ENCODE data around the gene AK3.

DNA sequence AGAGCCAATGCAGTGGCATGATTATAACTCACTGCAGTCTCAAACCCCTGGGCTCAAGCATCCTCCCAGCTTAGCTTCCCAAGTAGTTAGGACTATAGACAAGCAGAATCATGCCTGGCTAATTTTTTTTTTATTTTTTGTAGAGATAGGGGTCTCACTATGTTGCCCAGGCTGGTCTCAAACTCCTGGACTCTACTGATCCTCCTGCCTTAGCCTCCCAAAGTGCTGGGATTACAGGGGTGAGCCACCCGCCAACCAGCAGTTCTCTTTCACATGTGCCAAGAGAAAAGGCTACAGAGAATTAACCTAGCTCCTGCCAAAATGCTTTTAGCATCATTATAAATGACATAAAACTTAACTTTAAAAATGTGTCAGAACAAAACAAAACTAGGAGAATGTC is 8.1 kb downstream of the AK3 start:
- TF ChIP-seq TEAD4 (IDR thresholded peaks at IDR 0.05): no peak
- TF ChIP-seq NFIC (IDR thresholded peaks at IDR 0.05): no peak
- no peak for TF ChIP-seq MAX (IDR thresholded peaks at IDR 0.05)
- no peak for TF ChIP-seq RAD21 (IDR thresholded peaks at IDR 0.05; ENCODE audit: low read depth)
- TF ChIP-seq EGR1 (IDR thresholded peaks at IDR 0.05): no peak
- TF ChIP-seq EP300 (IDR thresholded peaks at IDR 0.05; ENCODE audit: borderline replicate concordance): no peak
- no peak for TF ChIP-seq CREB1 (IDR thresholded peaks at IDR 0.05; ENCODE audit: low read depth)
- no peak for TF ChIP-seq YY1 (IDR thresholded peaks at IDR 0.05; ENCODE audit: low read depth)

Measured in Ishikawa (cell line).